HepG2 (cell line): ENCODE measurements around the gene MYO9A. TPM values are rescaled to one million over a fixed set of nuclear protein-coding genes. Genes with fewer than 3 reads are reported as not detected.

Source experiments
- CBFB ChIP-seq: sonication (generic); formaldehyde crosslinking; IDR thresholded peaks from 2 replicates; pipeline ENCODE4 v1.4.0; 2020; ENCODE audit warnings: missing genetic modification reagents
- FOXA1 ChIP-seq, 2 experiments: fragments of 450-650 bp in 1 of 2; sonication (generic) in 1 of 2; formaldehyde crosslinking in 1 of 2; IDR thresholded peaks; 2 replicates each; pipeline versions ENCODE4 v1.4.0 to v1.6.1; 2016 to 2020; ENCODE audit warnings: missing genetic modification reagents in 1 of 2
- GATA4 ChIP-seq: sonication (generic); IDR thresholded peaks from 2 replicates; pipeline ENCODE4 v1.6.1; 2016; ENCODE audit warnings: antibody characterized with exemption, low read depth, borderline replicate concordance
- HHEX ChIP-seq: IDR thresholded peaks from 2 replicates; pipeline ENCODE4 v1.6.1; 2016; ENCODE audit warnings: control low read depth
- HMG20B ChIP-seq: conservative IDR thresholded peaks from 2 replicates; pipeline ENCODE4 v1.6.1; 2016; ENCODE audit warnings: missing genetic modification reagents, missing compliant biosample characterization
- HNF4A ChIP-seq: sonication (generic); formaldehyde crosslinking; IDR thresholded peaks from 2 replicates; pipeline ENCODE4 v1.4.0; 2020; ENCODE audit warnings: missing genetic modification reagents
- HNRNPUL1 ChIP-seq: fragments of 200-400 bp; formaldehyde crosslinking; IDR thresholded peaks from 2 replicates; pipeline ENCODE4 v1.6.1; 2017; ENCODE audit warnings: low read depth, mild to moderate bottlenecking, low read length, moderate library complexity
- KLF16 ChIP-seq, 2 experiments: sonication (generic) in 1 of 2; formaldehyde crosslinking in 1 of 2; IDR thresholded peaks; 2 replicates each; pipeline versions ENCODE4 v1.6.1 to v1.8.0; 2016 to 2023; ENCODE audit warnings: missing genetic modification reagents in 2 of 2, missing compliant biosample characterization in 1 of 2
- MIER2 ChIP-seq: IDR thresholded peaks from 2 replicates; pipeline ENCODE4 v1.6.1; 2016; ENCODE audit warnings: missing biosample characterization, missing genetic modification reagents
- NR2F2 ChIP-seq: IDR thresholded peaks from 2 replicates; pipeline ENCODE4 v1.6.1; 2012; ENCODE audit warnings: low read depth, inconsistent platforms, borderline replicate concordance
- PHF5A ChIP-seq: IDR thresholded peaks from one replicate; pipeline ENCODE4 v1.6.1; 2018; ENCODE audit warnings: low read depth, missing genetic modification reagents; ENCODE audit not compliant: unreplicated experiment
- RARA ChIP-seq: IDR thresholded peaks from 2 replicates; pipeline ENCODE4 v1.6.1; 2016; ENCODE audit warnings: missing genetic modification reagents, missing compliant biosample characterization
- SOX5 ChIP-seq: IDR thresholded peaks from 2 replicates; pipeline ENCODE4 v1.6.1; 2016; ENCODE audit warnings: borderline replicate concordance
- SOX6 ChIP-seq, 2 experiments: fragments of 450-650 bp in 1 of 2; sonication (generic) in 1 of 2; formaldehyde crosslinking in 1 of 2; IDR thresholded peaks; 2 replicates each; pipeline versions ENCODE4 v1.4.0 to v1.6.1; 2017 to 2020; ENCODE audit warnings: antibody characterized with exemption in 1 of 2, mild to moderate bottlenecking in 1 of 2, missing genetic modification reagents in 1 of 2
- TCF7L2 ChIP-seq: IDR thresholded peaks from 2 replicates; pipeline ENCODE4 v1.6.1; 2011; ENCODE audit warnings: mild to moderate bottlenecking, low read depth, low read length, moderate library complexity
- ZFP62 ChIP-seq: sonication (generic); formaldehyde crosslinking; IDR thresholded peaks from 2 replicates; pipeline ENCODE4 v1.4.0; 2020; ENCODE audit warnings: missing genetic modification reagents
- ZNF17 ChIP-seq: sonication (generic); formaldehyde crosslinking; IDR thresholded peaks from 2 replicates; pipeline ENCODE4 v1.5.0; 2020; ENCODE audit warnings: mild to moderate bottlenecking, missing genetic modification reagents
- ZNF20 ChIP-seq: sonication (generic); formaldehyde crosslinking; IDR thresholded peaks from 2 replicates; pipeline ENCODE4 v1.4.0; 2020; ENCODE audit warnings: mild to moderate bottlenecking, moderate library complexity, missing genetic modification reagents
- ZNF737 ChIP-seq: sonication (generic); formaldehyde crosslinking; IDR thresholded peaks from 2 replicates; pipeline ENCODE4 v1.5.0; 2020; ENCODE audit warnings: missing genetic modification reagents, mild to moderate bottlenecking, borderline replicate concordance
- ZNF850 ChIP-seq: sonication (generic); formaldehyde crosslinking; conservative IDR thresholded peaks from 2 replicates; pipeline ENCODE4 v1.9.0; 2021; ENCODE audit warnings: mild to moderate bottlenecking, missing genetic modification reagents
- polyA plus RNA-seq, 8 experiments: library from polyadenylated mRNA; depleted of rRNA in 3 of 8; stranded (reverse) in 7 of 8; unstranded in 1 of 8; fragments of >200 nt; fragmentation: Illumina TruSeq in 4 of 8; extraction: Trizol in 4 of 8; gene quantifications; 2 replicates each; pipeline versions ENCODE4 v1.2.1 to v1.2.3, GENCODE V29; 2011 to 2016; ENCODE audit warnings: low read depth in 4 of 8, missing spikeins in 1 of 8, mixed read lengths in 1 of 8; ENCODE audit not compliant: insufficient read depth in 1 of 8
- total RNA-seq, 5 experiments: library from RNA; depleted of rRNA; stranded (reverse); fragments of >200 nt; fragmentation: Illumina TruSeq; extraction: Trizol; gene quantifications; 2 replicates each; pipeline ENCODE4 v1.2.3, GENCODE V29; 2016; ENCODE audit warnings: low read depth in 1 of 5
- TF ChIP-seq, protein P1 (sequence below): sonication (generic); formaldehyde crosslinking; IDR thresholded peaks from 2 replicates; pipeline ENCODE4 v1.8.1; 2023; ENCODE audit warnings: missing genetic modification reagents, inconsistent platforms, borderline replicate concordance
- TF ChIP-seq, protein P2 (sequence below): IDR thresholded peaks from 2 replicates; pipeline ENCODE4 v1.6.1; 2016; ENCODE audit warnings: missing genetic modification reagents, missing compliant biosample characterization
- TF ChIP-seq, protein P3 (sequence below): sonication (generic); formaldehyde crosslinking; conservative IDR thresholded peaks from 2 replicates; pipeline ENCODE4 v1.4.0; 2020; ENCODE audit warnings: missing genetic modification reagents
- TF ChIP-seq, protein P4 (sequence below): sonication (generic); formaldehyde crosslinking; IDR thresholded peaks from 2 replicates; pipeline ENCODE4 v1.4.0; 2020; ENCODE audit warnings: missing genetic modification reagents, borderline replicate concordance

MYO9A gene
- total and polyA plus RNA-seq, 2 of the 13 experiments (the other 11 are each of a cell fraction or from before 2014, with no cell fraction given): 4.8 to 15.3 TPM

DNA sequence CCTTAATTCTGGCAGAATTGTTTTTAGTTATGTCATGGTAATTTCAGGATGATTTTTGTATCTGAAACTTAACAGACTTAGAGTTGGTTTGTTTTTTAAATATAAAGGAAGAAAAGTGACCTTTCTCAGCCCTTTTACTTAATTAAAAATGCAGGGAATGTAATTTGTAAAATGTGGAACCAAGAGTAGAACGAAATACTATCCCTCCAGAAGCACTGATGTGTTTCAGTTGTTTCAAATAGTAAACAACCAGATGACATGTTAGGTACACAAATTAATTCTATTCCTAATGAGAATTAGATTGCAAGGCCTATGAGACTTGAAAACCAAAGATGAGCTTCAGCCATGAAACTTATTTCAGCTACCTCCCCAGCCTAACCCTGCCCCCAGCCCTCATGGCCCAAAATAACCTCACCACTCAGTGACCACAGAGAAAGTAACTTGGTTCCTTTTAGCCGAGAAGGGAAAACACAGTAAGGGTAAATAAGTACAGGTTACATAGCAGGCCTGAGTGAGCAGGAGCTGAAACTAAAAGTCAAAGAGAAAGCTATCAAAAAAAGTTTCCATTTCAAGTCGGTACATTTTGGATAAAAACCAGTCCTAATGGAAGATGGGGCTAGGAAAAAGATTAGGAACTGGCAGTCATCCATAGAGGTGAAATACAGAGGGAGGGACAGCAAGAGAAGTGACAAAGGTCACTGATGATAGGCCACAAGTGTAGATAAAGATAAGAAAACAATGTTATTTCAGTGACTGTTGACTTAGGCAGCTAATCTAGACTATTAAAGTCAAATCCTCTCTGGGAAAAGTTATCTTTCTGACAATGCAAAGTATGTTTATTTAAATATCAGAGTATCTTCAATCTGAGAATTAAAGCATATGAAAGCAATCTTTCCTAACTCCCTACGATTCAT, 23.5 kb upstream of the MYO9A start (continued):
- TF ChIP-seq ZNF737 (CRISPR knock-in tag) (no peak), NR2F2 (peak; percentile 66), ZNF850 (CRISPR knock-in tag) (no peak), TCF7L2 (no peak), HNF4A (CRISPR knock-in tag) (peak; percentile 15; the same call in 1 of the 2 replicates), CBFB (CRISPR knock-in tag) (no peak), ZFP62 (CRISPR knock-in tag) (no peak), HNRNPUL1 (no peak), SOX6 (IDR thresholded peaks at IDR 0.05) (no peak), SOX6 (CRISPR knock-in tag; IDR thresholded peaks at IDR 0.05) (peak; percentile 82), RARA (CRISPR knock-in tag) (0 out of 2 replicates have a peak, but pooled peaks have one; percentile 17), MIER2 (CRISPR knock-in tag) (no peak), GATA4 (0 out of 2 replicates have a peak, but pooled peaks have one; percentile 27), HHEX (CRISPR knock-in tag) (peak; percentile 84), ZNF20 (CRISPR knock-in tag) (no peak), SOX5 (CRISPR knock-in tag) (peak; percentile 80), PHF5A (CRISPR knock-in tag) (no peak), HMG20B (CRISPR knock-in tag) (0 out of 2 replicates have a peak, but pooled peaks have one; percentile 55), ZNF17 (CRISPR knock-in tag) (no peak), FOXA1 (IDR thresholded peaks at IDR 0.05) (no peak), FOXA1 (CRISPR knock-in tag; IDR thresholded peaks at IDR 0.05) (peak; percentile 36; the same call in 1 of the 2 replicates), KLF16 (CRISPR knock-in tag; IDR thresholded peaks at IDR 0.05) (no peak)
- TF ChIP-seq, protein P1, sequence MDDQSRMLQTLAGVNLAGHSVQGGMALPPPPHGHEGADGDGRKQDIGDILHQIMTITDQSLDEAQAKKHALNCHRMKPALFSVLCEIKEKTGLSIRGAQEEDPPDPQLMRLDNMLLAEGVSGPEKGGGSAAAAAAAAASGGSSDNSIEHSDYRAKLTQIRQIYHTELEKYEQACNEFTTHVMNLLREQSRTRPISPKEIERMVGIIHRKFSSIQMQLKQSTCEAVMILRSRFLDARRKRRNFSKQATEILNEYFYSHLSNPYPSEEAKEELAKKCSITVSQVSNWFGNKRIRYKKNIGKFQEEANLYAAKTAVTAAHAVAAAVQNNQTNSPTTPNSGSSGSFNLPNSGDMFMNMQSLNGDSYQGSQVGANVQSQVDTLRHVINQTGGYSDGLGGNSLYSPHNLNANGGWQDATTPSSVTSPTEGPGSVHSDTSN: no peak
- TF ChIP-seq, protein P2, sequence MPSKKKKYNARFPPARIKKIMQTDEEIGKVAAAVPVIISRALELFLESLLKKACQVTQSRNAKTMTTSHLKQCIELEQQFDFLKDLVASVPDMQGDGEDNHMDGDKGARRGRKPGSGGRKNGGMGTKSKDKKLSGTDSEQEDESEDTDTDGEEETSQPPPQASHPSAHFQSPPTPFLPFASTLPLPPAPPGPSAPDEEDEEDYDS (CRISPR knock-in tag): no peak
- TF ChIP-seq, protein P3, sequence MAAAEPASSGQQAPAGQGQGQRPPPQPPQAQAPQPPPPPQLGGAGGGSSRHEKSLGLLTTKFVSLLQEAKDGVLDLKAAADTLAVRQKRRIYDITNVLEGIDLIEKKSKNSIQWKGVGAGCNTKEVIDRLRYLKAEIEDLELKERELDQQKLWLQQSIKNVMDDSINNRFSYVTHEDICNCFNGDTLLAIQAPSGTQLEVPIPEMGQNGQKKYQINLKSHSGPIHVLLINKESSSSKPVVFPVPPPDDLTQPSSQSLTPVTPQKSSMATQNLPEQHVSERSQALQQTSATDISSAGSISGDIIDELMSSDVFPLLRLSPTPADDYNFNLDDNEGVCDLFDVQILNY (CRISPR knock-in tag): no peak
- TF ChIP-seq, protein P4, sequence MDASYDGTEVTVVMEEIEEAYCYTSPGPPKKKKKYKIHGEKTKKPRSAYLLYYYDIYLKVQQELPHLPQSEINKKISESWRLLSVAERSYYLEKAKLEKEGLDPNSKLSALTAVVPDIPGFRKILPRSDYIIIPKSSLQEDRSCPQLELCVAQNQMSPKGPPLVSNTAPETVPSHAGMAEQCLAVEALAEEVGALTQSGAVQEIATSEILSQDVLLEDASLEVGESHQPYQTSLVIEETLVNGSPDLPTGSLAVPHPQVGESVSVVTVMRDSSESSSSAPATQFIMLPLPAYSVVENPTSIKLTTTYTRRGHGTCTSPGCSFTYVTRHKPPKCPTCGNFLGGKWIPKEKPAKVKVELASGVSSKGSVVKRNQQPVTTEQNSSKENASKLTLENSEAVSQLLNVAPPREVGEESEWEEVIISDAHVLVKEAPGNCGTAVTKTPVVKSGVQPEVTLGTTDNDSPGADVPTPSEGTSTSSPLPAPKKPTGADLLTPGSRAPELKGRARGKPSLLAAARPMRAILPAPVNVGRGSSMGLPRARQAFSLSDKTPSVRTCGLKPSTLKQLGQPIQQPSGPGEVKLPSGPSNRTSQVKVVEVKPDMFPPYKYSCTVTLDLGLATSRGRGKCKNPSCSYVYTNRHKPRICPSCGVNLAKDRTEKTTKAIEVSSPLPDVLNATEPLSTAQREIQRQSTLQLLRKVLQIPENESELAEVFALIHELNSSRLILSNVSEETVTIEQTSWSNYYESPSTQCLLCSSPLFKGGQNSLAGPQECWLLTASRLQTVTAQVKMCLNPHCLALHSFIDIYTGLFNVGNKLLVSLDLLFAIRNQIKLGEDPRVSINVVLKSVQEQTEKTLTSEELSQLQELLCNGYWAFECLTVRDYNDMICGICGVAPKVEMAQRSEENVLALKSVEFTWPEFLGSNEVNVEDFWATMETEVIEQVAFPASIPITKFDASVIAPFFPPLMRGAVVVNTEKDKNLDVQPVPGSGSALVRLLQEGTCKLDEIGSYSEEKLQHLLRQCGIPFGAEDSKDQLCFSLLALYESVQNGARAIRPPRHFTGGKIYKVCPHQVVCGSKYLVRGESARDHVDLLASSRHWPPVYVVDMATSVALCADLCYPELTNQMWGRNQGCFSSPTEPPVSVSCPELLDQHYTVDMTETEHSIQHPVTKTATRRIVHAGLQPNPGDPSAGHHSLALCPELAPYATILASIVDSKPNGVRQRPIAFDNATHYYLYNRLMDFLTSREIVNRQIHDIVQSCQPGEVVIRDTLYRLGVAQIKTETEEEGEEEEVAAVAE: no peak
